ENCODE measurements around the gene RBM5.

The RBM5 gene

DNA sequence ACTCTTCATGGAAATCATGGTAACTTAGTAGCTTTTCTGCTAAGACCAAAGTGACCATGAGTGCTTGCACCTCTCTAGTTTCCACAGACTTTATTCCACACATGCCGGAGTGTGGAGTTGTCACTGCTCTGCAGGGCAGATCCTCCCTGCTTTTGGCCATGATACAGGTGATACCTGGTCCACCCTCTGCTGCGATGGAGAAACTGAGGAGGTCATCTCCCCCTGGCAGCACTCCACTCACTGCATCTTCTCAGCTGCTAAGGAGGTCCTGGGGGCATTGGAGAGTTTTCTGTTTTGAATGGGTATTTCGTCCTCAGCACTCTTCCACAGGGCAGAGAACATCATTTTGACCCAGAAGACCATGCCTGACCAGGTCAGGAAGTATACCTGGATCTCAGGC is 31.1 kb downstream of the RBM5 start:
- H3K4me3 ChIP-seq (ENCODE audit: low read depth, low read length), result no peak overlapping the region
- DNase-seq (ENCODE audit: low read depth, low spot score), result no peak
- in situ Hi-C loops (cut with HindIII; ENCODE audit: low sequenced_read_pairs), result no loop called here
- TF ChIP-seq, protein P1, sequence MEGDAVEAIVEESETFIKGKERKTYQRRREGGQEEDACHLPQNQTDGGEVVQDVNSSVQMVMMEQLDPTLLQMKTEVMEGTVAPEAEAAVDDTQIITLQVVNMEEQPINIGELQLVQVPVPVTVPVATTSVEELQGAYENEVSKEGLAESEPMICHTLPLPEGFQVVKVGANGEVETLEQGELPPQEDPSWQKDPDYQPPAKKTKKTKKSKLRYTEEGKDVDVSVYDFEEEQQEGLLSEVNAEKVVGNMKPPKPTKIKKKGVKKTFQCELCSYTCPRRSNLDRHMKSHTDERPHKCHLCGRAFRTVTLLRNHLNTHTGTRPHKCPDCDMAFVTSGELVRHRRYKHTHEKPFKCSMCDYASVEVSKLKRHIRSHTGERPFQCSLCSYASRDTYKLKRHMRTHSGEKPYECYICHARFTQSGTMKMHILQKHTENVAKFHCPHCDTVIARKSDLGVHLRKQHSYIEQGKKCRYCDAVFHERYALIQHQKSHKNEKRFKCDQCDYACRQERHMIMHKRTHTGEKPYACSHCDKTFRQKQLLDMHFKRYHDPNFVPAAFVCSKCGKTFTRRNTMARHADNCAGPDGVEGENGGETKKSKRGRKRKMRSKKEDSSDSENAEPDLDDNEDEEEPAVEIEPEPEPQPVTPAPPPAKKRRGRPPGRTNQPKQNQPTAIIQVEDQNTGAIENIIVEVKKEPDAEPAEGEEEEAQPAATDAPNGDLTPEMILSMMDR (IDR thresholded peaks at IDR 0.05; ENCODE audit: low read depth, low read length), result no peak

DNA sequence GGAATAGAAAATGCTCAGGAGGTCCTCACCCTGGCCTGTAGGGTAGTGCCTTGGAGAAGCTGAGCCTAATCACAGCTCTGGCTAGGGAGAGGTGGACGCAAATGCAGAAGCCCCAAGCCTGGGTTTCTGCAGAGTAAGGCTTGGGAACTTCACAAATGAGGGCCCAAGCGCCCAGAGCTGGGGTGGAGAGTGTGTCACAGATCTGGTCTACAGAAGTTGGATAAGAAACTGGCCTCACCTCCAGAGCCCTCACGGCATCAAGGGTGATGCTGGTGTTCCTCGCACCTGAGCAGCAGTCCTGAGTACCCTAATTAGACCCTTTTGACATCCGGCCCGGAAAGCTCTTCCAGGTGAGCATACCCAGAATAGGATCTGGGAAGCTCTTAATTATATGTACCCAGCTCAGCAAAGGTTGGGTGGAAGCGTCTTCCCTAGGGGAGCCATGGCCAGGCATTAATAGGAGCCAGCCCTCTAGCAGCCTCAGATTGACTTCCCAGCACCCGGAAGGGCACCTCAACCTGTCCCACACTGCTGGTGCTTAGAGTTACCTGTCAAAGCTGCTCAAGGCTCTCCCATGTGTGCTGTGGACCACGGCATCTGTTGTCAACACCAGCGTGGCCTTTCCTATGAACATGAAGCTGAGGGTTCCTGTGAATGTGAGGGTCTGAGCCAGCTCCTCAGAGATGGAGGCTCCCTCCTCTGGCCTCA is 31.8 kb downstream of the RBM5 start:
- DNase-seq (ENCODE audit: low read depth, low spot score), result no peak
- in situ Hi-C loops (cut with HindIII; ENCODE audit: low sequenced_read_pairs), result no loop called here
- TF ChIP-seq, protein P1 (IDR thresholded peaks at IDR 0.05; ENCODE audit: low read depth, low read length), result no peak
- H3K4me3 ChIP-seq (ENCODE audit: low read depth, low read length), result no peak overlapping the region

DNA sequence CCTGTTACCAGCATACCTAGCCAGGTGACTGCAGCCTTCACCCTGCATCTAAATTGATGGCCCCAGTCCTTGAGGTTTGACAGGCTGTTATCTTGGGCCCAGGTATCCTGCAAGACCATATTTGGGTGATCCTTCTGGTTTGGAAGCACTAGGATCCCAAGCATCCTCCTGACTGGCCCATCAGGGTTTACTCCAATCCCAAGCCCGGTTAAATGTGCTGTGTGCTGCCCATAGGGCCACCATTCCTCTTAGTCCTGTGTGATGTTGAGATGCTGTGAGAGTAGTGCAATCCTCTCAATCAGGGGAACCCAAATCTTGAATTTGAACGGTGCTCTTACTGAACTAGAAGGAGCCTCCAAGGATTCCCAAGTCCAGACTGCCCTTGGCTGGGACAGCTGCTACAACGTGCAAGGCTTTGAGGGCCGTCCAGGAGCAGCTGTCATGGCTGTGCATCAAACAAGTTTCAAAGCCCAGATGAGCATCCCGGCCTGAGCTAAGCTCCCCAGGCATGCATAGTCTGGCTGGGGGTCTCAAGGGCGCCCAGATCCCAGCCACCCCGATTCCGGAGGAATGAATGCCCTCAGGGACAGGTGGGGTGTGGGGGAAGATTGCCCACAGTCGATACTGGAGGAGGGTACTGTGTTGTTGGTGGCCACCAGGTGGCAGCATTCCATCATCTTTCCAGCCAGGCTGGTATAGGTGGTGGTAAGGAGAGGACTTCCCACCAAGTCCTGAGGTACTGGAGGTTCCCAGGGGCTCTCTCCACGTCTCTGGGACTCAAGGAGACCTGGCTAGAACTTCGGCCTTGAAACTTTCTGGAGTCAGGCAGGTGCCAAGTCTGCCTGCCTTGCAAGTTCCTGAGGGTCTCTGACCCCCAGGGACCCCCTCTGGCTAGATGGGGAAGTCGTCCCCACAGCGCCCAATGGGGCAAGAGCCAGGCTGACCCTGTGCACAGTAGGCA is 32.6 kb downstream of the RBM5 start:
- in situ Hi-C loops (cut with HindIII; ENCODE audit: low sequenced_read_pairs), result no loop called here
- no peak overlapping the region for H3K4me3 ChIP-seq (ENCODE audit: low read depth, low read length)
- peak; percentile 77 for DNase-seq (ENCODE audit: low read depth, low spot score)
- TF ChIP-seq, protein P1 (IDR thresholded peaks at IDR 0.05; ENCODE audit: low read depth, low read length), result peak; percentile 76

DNA sequence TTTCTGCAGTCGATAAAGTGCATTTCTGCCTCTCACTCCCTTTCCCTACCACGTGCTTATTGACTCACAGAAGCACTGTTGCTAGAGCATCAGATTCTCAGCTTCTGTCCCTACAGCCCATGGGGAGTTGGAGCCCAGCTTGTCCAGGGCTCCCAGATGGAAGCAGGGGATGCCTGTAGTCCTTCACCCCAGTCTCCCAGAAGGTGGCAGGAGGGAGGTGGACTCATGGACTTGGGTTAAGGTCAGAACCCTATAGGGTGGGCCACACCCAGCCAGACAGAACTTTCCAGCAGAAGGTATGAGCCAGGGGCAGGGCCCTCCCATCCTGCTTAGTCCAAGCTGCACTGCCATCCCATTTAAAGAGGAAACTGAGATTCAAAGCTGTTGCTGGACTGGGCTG is 33.4 kb downstream of the RBM5 start:
- in situ Hi-C loops (cut with HindIII; ENCODE audit: low sequenced_read_pairs), result no loop called here

DNA sequence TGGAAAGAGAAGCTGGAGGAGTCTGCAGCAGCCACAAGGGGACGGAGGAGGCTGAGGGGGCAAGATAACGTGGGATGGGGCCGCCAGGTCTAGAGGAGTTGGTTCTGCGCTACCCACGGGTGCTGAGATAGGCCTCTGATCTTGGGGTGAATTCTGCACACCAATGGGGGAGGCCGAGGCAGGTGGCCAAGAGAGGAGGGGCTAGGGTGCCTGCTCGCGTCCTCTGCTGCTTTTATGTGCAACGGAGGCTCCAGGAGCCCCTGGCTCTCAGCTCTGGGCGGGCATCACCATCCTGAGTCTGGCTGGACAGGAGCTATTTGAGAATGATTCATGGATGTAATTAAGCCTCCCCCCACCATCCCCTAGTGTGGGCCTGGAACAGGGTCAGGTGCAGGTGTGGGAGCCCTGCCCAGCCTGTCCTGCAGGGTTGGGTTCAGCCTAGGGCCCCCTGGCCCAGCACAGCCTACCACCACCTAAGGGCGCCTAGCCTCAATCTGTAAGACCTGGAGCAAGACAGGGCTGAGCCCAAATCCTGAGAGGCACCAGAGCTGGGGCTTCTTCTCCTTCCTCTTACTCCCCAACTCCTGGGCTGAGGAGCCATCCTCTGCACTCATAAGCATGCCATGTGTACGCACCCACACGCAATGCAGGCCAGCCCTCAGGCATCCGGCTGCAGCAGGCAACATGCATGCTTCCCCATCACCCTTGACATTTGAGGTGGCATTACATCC is 34.1 kb downstream of the RBM5 start:
- TF ChIP-seq, protein P1 (IDR thresholded peaks at IDR 0.05; ENCODE audit: low read depth, low read length), result no peak
- H3K4me3 ChIP-seq (ENCODE audit: low read depth, low read length), result no peak overlapping the region
- in situ Hi-C loops (cut with HindIII; ENCODE audit: low sequenced_read_pairs), result no loop called here
- DNase-seq (ENCODE audit: low read depth, low spot score), result no peak

More for the DNA sequence above, 33.4 kb downstream of the RBM5 start:
- no peak overlapping the region for H3K4me3 ChIP-seq (ENCODE audit: low read depth, low read length)
- TF ChIP-seq, protein P1 (IDR thresholded peaks at IDR 0.05; ENCODE audit: low read depth, low read length), result no peak
- DNase-seq (ENCODE audit: low read depth, low spot score), result no peak

DNA sequence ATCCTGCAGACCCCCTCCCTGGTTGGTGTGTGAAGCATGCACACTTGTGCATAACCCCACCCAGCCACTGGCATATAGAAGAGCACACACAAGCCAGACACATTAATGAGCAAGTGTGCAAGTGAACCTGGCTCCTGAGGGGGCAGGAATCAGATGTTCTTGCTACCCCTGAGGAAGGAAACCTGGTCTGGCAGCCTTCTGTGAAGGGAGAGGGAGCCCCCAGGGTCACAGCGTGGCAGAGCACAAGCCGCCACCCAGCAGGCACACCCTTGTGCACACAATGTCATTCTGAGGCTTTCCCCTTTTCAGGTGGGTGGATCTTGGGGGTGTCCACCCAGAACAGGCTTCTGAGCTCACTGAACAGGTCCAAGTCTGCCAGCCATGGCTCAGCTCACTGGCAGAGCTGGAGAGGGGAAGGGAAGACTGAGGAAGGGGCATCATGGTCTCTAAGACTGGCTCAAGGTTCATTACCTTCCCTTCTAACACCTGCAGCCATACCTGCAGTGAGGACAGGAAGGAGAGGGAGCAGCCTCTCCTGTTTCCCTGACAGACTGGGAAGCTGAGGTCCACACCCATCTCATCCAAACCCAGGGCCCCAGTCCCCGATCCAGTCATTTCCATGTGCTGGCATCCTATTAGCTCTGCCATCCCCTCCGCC is 34.8 kb downstream of the RBM5 start:
- no peak for DNase-seq (ENCODE audit: low read depth, low spot score)
- no peak overlapping the region for H3K4me3 ChIP-seq (ENCODE audit: low read depth, low read length)
- TF ChIP-seq, protein P1 (IDR thresholded peaks at IDR 0.05; ENCODE audit: low read depth, low read length), result no peak
- in situ Hi-C loops (cut with HindIII; ENCODE audit: low sequenced_read_pairs), result no loop called here
